HepG2 (cell line): ENCODE results near the gene RPS19BP1. TPM values are rescaled to one million over a fixed set of nuclear protein-coding genes. Genes with fewer than 3 reads are reported as not detected.

ENCODE experiments used
- CREB1 ChIP-seq, 2 experiments: fragments of 450-650 bp in 1 of 2; IDR thresholded peaks; 2 replicates each; pipeline ENCODE4 v1.6.1; 2016 to 2017; ENCODE audit warnings: control low read depth in 1 of 2, mild to moderate bottlenecking in 1 of 2, missing compliant biosample characterization in 1 of 2, missing genetic modification characterization in 1 of 2
- EEA1 ChIP-seq: sonication (generic); formaldehyde crosslinking; IDR thresholded peaks from 2 replicates; pipeline ENCODE4 v1.5.1; 2020; ENCODE audit warnings: mild to moderate bottlenecking, missing genetic modification reagents, borderline replicate concordance
- ISX ChIP-seq: sonication (generic); formaldehyde crosslinking; conservative IDR thresholded peaks from 2 replicates; pipeline ENCODE4 v1.5.0; 2020; ENCODE audit warnings: missing genetic modification reagents
- NCOA5 ChIP-seq: sonication (generic); formaldehyde crosslinking; IDR thresholded peaks from 2 replicates; pipeline ENCODE4 v1.4.0; 2020; ENCODE audit warnings: missing genetic modification reagents
- RORA ChIP-seq: sonication (generic); formaldehyde crosslinking; IDR thresholded peaks from 2 replicates; pipeline ENCODE4 v1.5.0; 2020; ENCODE audit warnings: mild to moderate bottlenecking, missing genetic modification reagents, moderate library complexity
- TGIF2 ChIP-seq: IDR thresholded peaks from 2 replicates; pipeline ENCODE4 v1.6.1; 2016; ENCODE audit warnings: control low read depth, missing compliant biosample characterization
- TOE1 ChIP-seq: sonication (generic); formaldehyde crosslinking; IDR thresholded peaks from 2 replicates; pipeline ENCODE4 v1.4.0; 2020; ENCODE audit warnings: mild to moderate bottlenecking, missing genetic modification reagents
- TP53 ChIP-seq: sonication (generic); formaldehyde crosslinking; conservative IDR thresholded peaks from 2 replicates; pipeline ENCODE4 v1.4.0; 2020; ENCODE audit warnings: missing genetic modification reagents
- TRAFD1 ChIP-seq: sonication (generic); formaldehyde crosslinking; IDR thresholded peaks from 2 replicates; pipeline ENCODE4 v1.5.1; 2020; ENCODE audit warnings: missing genetic modification reagents, mild to moderate bottlenecking, borderline replicate concordance
- ZNF30 ChIP-seq: sonication (generic); formaldehyde crosslinking; IDR thresholded peaks from 2 replicates; pipeline ENCODE4 v1.5.0; 2020; ENCODE audit warnings: mild to moderate bottlenecking, missing genetic modification reagents
- ZNF598 ChIP-seq: sonication (generic); formaldehyde crosslinking; IDR thresholded peaks from 2 replicates; pipeline ENCODE4 v1.5.1; 2020; ENCODE audit warnings: mild to moderate bottlenecking, missing genetic modification reagents, borderline replicate concordance
- polyA plus RNA-seq, 8 experiments: library from polyadenylated mRNA; depleted of rRNA in 3 of 8; stranded (reverse) in 7 of 8; unstranded in 1 of 8; fragments of >200 nt; fragmentation: Illumina TruSeq in 4 of 8; extraction: Trizol in 4 of 8; gene quantifications; 2 replicates each; pipeline versions ENCODE4 v1.2.1 to v1.2.3, GENCODE V29; 2011 to 2016; ENCODE audit warnings: low read depth in 4 of 8, missing spikeins in 1 of 8, mixed read lengths in 1 of 8; ENCODE audit not compliant: insufficient read depth in 1 of 8
- total RNA-seq, 5 experiments: library from RNA; depleted of rRNA; stranded (reverse); fragments of >200 nt; fragmentation: Illumina TruSeq; extraction: Trizol; gene quantifications; 2 replicates each; pipeline ENCODE4 v1.2.3, GENCODE V29; 2016; ENCODE audit warnings: low read depth in 1 of 5
- TF ChIP-seq, protein P1 (sequence below): sonication (generic); formaldehyde crosslinking; IDR thresholded peaks from one replicate; pipeline ENCODE4 v1.5.1; 2020; ENCODE audit warnings: mild to moderate bottlenecking, missing genetic modification reagents; ENCODE audit errors: not compliant biosample characterization

Gene RPS19BP1
- total and polyA plus RNA-seq, 2 of the 13 experiments (the other 11 are each of a cell fraction or from before 2014, with no cell fraction given): 44.3 to 81.3 TPM

DNA sequence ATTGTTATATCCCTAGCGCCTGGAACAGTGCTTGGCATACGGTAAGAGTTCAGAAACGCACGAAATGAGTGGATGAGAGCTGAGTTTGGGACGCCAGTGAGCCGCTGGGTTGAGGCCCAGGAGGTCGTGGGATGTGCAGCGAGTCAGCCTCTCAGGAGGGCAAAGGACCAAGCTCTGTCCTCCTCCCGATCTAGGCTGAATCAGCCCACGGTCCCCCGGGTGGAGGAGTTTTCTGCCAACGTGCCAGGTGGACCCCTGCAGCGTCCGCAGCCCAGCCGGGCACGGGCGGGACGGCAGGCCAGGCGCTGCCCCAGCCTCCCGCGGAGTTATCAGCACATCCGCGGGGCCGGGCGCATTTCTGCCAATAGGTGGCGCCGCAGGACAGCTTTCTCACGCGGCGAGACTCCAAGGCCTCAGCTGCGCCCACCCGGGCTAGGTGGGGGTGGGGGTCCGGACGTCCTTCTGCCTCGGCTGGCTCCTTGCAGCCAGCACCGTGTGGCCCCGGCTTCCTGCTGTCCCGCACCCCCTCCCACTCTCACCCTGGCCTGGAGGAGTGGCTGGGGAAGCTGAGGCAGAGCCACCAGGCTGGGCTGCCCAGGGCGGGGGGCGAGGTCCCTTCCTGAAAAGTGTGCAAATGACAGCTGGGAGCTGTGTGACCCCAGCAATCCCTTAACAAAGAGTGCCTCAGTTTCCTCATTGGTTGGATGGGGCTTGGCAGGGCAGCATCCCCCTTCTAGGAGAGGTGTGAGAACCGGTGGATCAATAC, 2.2 kb upstream of the RPS19BP1 start (continued):
- TF ChIP-seq, protein P1, sequence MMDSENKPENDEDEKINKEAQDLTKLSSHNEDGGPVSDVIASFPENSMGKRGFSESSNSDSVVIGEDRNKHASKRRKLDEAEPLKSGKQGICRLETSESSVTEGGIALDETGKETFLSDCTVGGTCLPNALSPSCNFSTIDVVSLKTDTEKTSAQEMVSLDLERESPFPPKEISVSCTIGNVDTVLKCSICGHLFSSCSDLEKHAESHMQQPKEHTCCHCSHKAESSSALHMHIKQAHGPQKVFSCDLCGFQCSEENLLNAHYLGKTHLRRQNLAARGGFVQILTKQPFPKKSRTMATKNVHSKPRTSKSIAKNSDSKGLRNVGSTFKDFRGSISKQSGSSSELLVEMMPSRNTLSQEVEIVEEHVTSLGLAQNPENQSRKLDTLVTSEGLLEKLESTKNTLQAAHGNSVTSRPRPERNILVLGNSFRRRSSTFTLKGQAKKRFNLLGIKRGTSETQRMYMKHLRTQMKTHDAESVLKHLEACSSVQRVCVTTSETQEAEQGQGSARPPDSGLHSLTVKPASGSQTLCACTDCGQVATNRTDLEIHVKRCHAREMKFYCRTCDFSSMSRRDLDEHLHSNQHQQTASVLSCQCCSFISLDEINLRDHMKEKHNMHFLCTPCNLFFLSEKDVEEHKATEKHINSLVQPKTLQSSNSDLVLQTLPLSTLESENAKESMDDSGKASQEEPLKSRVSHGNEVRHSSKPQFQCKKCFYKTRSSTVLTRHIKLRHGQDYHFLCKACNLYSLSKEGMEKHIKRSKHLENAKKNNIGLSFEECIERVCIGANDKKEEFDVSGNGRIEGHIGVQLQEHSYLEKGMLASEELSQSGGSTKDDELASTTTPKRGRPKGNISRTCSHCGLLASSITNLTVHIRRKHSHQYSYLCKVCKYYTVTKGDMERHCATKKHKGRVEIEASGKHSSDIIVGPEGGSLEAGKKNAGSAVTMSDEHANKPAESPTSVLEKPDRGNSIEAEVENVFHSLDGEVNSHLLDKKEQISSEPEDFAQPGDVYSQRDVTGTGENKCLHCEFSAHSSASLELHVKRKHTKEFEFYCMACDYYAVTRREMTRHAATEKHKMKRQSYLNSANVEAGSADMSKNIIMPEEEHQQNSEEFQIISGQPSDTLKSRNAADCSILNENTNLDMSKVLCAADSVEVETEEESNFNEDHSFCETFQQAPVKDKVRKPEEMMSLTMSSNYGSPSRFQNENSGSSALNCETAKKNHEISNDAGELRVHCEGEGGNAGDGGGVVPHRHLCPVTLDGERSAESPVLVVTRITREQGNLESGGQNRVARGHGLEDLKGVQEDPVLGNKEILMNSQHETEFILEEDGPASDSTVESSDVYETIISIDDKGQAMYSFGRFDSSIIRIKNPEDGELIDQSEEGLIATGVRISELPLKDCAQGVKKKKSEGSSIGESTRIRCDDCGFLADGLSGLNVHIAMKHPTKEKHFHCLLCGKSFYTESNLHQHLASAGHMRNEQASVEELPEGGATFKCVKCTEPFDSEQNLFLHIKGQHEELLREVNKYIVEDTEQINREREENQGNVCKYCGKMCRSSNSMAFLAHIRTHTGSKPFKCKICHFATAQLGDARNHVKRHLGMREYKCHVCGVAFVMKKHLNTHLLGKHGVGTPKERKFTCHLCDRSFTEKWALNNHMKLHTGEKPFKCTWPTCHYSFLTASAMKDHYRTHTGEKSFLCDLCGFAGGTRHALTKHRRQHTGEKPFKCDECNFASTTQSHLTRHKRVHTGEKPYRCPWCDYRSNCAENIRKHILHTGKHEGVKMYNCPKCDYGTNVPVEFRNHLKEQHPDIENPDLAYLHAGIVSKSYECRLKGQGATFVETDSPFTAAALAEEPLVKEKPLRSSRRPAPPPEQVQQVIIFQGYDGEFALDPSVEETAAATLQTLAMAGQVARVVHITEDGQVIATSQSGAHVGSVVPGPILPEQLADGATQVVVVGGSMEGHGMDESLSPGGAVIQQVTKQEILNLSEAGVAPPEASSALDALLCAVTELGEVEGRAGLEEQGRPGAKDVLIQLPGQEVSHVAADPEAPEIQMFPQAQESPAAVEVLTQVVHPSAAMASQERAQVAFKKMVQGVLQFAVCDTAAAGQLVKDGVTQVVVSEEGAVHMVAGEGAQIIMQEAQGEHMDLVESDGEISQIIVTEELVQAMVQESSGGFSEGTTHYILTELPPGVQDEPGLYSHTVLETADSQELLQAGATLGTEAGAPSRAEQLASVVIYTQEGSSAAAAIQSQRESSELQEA (CRISPR knock-in tag): no peak
- TF ChIP-seq RORA (CRISPR knock-in tag) (no peak), TGIF2 (0 out of 2 replicates have a peak, but pooled peaks have one; percentile 42), ZNF30 (no peak), ZNF598 (CRISPR knock-in tag) (peak; percentile 41; the same call in 1 of the 2 replicates), TP53 (CRISPR knock-in tag) (no peak), CREB1 (IDR thresholded peaks at IDR 0.05) (no peak), CREB1 (CRISPR knock-in tag; IDR thresholded peaks at IDR 0.05) (no peak), NCOA5 (CRISPR knock-in tag) (no peak), EEA1 (CRISPR knock-in tag) (peak; percentile 14; the same call in 1 of the 2 replicates), TRAFD1 (CRISPR knock-in tag) (no peak), ISX (CRISPR knock-in tag) (no peak), TOE1 (CRISPR knock-in tag) (no peak)
